Activated CD4-positive, alpha-beta T cell treated with anti-CD3 and anti-CD28 coated beads, Interleukin-2, amount 50 U/mL, for 24 hours (primary cell): ENCODE results near the gene NPAS3.

Experiments
- DNase-seq, 2 donors: peaks; one replicate each; pipeline ENCODE4 v3.0.0-alpha.2; 2020; ENCODE audit warnings: low read depth in 1 of 2, low spot score in 1 of 2

Gene NPAS3

DNA sequence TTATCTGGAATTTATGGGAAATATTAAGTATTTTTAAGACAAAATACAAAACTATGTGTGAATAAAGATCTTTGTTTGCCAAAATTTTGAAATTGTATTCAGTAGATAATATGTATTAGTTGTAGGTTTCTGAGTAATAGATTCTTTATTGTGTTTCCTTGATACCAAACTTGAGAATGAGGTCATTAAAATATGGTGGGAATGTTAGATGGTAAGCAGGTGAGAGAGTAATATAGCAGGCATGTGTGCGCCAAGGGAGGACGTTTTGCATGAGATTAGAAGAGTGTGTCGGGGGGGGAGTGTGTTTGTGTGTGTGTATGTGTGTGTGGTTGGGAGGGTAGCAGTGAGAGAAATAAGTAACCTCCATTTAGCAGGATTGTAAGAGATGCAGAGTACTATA lies 376.5 kb downstream of the NPAS3 start:
- DNase-seq = no peak

DNA sequence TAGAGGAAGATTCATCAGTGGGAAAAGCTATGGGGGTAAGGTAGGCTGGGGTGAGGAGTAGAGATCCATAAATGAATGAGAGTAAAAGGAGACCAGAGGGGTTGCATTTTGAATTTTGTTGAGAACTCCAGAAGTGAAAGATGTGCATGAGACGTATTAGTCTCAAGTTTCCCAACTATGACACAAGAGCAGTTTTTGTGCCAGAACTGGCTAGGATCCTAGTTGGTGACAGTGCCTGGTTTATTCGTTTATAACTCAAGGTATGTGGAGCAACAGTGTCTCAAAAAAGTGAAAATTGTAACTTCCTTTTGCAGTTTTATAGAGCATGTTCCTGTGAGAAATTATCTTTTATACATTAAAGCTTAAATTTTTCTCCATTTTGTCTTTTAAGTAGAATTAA lies 377.0 kb downstream of the NPAS3 start:
- no peak for DNase-seq

DNA sequence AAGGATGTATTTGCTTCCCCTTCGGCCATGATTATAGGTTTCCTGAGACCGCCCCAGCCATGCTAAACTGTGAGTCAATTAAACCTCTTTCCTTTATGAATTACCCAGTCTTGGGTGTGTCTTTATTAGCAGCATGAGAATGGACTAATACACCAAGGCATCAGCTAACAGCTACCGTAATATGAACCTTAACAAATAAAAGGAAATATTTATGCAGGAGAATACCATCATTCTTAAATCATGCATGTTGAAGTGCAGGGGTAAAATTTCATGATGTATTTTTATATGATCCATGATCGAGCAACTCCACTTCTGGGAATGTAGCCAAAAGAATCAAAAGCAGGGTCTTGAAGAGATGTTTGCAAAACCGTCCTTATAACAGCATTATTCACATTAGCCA lies 379.0 kb downstream of the NPAS3 start:
- DNase-seq = no peak

DNA sequence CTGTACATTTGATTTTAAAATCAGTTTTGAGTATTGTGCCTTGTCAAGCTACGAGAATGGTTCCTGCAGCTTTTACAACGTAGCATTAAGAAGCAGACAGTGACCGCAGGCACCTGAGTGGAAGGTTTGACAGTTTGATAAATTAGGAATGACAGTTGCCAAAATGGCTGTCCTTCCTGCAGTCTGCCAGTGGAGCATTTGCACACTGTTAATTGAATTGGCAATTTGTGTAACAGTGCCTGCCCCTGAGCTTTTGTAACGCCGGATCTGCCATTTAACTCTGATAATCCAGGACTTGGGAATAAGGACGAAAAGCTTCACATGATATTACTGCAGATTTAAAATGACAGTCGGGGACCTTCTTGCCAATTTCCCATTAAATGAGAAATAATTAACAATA lies 385.3 kb downstream of the NPAS3 start:
- no peak for DNase-seq

DNA sequence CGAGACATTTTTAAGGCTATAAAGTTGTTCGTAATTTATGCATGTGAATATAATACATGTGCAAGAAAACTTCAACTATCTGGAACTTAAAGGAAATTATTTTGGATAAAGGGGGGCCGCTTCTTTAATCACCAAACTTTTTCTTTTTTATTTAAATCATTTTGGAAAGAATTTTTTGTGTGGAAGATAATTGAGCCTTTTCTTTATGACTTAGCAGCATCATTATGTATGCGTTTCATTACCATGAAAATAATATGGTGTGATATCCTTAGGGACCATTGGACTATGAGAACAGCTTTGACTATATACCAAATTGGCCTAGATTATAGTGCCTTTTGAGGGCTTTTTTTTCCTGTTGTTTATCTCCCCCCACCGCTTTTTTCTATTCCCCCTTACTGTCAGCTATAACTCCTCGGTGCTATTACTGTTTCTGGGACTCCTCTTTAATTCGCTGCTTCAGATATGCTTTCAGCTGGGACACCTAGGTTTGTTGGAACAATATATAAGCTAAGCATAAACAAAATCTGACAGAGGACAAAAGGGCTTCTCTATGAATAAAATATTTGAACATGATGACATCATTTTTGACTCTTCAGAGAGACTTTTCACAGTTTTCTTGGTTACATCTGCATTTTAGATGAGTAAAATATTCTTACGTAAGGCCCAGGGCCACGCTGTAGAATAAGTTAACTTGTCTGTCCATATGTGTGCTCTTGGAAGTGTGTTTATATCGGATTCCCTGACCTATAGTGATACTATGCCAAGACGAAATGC lies 392.7 kb downstream of the NPAS3 start:
- DNase-seq = no peak

DNA sequence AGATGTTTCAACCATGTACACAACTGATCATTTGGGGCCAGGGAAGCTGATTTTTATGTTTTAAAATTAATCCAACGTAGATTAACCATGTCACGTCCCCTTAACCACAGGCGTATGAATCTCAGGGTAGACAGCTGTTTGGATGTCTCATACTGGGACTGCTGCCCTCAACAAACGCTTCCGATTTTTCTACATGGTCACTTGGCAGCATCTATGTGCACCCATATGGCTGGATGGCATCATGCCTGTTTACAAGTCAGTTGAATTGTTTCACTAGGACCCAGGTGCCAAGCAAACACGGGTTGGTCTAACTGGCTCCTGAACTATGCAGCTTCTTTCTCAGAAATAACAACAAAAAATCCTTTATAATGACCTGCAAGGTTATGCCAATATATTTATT lies 393.8 kb downstream of the NPAS3 start:
- no peak for DNase-seq

DNA sequence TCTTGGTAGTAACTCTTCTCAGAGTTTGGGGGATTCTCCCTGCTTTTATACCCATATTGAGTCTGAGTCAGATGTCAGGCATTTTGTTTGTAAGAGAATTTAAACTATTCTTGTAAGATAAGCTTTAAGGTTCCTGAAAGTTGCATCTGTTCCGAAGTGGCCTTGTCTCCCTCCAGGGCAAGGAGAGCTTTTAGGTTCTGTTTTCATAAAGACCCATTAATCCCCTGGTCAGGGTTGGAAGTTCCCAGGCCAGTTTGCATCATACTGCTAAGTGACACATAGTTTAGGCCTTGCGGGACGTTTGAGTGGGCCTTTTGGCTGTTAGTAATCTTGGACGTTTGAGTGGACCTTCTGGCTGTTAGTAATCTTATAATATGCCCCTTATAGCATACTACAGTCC lies 396.7 kb downstream of the NPAS3 start:
- DNase-seq = no peak

DNA sequence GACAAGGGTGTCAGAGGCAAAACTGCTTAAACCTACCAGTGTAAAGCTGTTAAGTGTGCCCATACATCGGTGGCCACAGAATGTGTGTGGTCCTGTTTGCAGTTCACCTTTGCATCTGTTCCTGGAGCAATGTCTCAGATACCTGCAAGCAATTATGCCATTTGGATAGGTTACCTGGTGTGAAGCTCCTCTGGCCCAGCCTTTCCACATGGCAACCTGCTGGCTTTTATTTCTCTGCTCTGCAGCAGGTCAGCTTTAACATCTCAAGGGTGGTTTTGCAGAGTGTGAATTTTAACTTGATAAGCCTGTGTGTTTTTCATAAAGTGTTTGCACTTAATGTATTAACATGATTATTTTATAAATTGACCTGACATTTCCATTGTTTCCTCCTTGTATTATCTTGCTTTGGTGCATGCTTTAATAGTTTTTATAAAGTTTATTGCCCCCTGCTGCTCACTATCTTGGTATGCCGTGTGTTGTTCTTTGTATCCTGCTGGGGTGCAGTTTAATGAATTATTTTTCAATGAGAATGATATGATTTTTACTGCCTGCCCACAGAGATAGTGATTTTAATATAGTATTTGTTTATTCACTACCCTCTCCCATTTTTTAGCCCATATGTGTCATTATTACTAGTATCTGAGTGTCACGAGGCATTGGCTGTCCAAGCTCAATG lies 403.8 kb downstream of the NPAS3 start:
- DNase-seq = no peak

DNA sequence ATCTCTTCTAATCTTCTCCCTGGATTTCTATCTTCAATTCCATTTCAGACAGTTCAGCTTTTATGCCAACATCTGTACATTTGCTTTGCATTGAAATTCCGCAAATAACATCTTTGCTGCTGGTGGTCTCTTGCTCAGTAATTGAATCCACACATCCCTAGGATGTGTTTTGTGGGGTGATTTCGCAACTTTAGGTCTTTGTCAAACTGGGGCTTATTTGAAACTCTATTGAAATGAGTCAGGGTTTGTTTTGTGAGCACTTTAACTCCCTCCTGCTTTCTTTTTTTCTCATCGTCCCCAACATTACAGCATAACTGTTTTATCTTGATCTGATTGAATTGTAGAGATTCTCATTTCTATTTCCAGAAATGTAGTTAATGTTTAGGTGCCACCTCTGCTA lies 404.3 kb downstream of the NPAS3 start:
- no peak for DNase-seq

DNA sequence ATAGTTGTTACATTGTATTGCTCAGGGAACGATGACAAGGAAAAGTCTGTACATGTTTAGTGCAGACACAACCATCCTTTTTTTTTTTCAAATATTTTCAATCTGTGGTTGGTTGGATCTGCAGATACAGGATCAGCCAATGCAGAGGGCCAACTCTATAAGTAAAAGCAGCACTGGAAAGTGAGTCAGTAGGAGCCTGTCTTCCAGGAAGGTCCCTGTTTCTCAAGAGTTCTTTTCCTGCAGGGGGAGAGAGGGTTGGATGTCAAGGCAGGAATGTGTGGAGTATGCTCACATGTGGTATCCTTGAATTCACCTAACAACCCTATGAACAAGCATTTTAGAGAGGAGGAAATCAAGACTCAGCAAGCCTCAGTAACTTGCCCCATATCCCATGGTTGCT lies 409.1 kb downstream of the NPAS3 start:
- DNase-seq = no peak

DNA sequence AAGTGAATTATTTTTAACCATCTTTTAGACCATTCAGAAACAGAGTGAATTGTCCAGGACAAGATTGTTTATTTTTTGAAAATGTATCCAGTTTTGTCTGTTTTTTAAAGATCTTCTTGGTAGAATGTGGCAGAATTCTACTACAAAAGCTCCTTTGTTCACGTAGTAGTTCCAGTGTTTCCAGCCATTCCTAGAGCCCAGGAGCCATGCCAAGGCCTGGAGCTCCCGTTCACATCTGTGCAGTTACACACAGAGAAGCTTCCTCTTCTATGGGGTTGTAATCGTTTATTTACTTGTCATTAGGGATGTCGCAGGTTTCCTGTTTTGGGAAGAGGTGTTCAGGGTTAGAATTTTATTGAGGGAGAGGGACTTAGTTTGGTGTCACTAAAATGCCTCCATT lies 409.8 kb downstream of the NPAS3 start:
- DNase-seq = no peak

DNA sequence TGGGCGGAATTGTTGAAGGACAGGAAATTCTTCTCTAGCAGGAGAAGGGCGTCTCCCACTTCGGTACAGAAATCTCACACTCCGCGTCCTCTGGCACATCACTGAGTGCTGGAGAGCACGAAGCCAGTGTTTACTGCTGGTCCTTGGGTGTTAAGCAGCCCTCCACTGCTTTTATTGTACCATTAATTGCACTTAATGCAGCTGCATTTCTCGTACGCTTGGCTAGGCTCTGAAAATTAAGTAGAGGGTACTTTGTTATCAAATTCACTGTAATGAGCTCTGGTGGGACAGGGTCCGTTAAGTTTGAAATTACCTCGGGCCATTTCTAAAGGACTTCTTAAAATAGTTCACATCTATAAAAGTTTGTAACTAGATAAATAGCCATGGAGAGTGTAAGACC lies 411.2 kb downstream of the NPAS3 start:
- no peak for DNase-seq

DNA sequence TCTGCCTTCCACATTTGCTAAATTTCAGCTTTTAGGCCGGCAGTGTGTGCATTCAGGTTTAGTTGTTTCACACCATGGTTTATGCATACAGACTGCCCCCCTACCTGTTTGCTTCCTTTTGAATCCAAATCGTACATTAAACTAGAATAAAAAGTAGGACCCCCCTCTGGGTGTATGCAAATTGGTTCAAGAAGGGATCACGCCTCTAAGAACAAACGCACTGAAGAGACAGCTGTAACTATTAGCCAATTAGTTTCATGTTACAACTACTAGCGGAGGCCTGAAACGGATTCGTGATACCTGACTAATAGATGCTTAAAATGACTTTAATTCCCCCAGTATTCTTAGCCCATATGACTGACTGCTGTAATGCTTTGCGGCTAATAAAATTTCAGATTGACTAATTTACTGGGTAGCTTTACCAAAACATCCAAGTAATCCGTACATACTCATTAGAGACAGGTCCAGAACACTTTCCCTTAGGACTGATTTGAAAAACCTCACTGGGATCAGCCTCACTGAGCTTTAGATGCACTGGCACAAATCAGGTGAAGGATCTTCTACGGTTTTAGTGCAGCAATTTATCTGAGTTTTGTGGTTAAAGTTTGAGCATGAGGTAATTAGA lies 411.8 kb downstream of the NPAS3 start:
- DNase-seq = no peak

DNA sequence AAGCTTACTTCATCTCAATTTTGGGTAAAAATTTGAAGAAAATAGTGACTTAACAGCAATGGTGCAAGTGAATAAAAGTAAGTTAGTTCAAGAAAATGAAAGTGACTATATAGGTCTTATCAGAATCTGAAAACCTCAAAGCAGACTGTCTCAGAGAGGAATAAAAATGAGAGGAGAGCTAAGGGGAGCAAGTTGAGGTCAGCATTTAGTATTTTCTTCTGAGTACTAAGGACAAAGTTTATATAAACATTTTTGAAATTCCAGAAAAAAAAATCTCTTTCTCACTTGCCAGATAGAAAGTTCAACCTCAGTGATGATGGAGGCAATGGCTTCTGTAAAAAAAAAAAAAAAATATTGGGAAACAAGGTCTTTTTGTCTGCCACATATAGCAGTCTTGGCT lies 414.1 kb downstream of the NPAS3 start:
- no peak for DNase-seq

DNA sequence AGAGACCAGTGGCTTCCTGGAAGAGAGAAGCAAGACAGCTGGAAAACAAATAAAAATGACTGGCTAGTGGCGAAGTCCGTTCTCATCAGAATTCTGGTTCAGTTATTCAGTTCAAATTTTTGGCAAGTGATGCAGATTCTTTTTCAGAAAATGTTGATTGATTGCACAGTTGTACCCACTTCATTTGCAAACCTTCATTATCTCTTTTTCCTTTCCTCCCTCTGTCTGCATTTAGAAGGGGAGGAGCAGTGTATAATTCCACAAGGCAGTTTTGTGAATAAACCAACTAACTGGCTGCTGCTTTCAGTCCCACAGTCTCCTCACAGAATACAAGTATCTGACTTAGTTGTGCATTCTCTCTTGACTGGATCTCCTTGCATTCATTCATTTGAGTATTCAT lies 417.5 kb downstream of the NPAS3 start:
- no peak for DNase-seq

DNA sequence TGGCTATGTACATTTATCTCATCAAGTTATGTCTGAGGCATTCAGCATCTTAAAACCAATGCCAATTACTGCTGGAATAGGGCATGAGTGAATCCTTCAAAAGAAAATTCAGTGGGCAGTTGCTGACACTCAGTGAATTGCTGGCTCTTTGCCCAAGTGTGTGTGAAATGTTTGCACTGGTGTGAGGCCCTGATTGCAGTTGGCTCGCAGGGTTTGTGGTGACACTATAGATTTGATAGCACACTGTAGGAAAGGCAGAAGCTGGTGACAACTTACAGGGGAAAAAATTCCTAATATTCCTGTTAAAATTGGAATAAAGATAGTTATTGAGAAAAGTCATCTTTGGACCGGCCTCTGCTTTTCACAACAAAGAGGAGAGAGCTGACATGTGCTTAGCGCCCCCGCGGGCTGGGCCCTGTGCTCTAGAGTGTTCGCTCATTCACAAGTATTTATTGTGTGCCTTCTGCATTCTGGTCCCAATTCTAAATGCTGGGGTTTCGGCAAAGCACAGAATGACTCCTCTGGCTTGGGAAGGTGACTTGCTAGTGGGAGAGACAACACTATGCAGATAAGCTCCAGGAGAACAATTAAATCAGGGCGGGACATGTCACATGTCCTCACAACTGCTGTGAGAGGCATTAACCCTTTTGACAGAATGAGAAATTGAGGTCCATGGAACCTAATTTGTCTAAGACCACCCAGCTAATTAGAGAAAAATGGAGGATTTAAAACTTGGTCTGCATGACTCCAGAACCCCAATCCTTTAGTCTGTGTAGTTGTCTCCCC lies 418.7 kb downstream of the NPAS3 start:
- DNase-seq = no peak

DNA sequence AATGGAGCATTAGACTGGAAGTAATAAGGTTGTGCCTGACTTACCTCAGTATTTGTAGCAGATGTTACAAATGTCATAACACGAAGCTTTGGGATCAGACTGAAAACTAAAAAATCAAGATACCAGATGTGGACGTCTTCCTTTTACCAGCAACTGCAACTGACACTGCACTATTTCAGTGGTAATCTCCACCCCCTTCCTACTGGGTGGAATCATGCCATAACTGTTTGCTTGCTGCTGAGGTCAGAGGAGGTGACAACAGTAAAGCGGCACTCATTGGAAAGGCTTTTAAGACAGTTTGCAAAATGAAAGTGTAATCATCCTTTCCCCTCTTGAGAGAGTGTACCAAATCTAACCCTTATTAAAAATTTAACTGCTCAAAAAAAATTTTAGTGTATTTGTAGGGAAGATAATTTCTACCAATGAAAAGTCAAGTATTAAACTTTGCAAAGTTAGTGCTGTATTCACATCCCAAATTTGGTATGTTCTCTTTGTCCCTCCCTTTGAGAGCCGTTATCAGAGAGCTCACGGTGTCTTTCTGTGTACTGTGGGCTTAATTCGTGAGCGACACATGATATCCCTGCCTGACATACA lies 420.7 kb downstream of the NPAS3 start:
- no peak for DNase-seq

DNA sequence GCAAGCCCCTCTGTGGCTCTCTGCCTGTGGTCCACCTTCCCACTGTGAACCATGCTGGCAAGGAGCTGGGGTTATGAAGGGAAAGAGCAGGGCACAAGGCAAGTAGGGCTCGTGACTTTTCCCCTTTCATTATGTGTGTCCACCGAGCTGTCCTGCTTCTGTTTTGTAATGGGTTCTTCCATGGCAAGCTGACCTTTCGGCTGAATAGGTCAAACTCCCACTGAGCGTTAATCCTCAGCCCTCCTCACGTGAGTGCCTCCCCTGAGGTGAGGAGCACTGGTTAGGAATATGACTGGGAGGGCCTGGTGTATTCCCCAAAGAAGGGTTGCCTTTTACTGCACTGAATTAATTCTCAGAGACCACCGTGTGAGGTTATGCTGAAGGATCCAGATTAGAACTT lies 424.3 kb downstream of the NPAS3 start:
- DNase-seq = no peak

DNA sequence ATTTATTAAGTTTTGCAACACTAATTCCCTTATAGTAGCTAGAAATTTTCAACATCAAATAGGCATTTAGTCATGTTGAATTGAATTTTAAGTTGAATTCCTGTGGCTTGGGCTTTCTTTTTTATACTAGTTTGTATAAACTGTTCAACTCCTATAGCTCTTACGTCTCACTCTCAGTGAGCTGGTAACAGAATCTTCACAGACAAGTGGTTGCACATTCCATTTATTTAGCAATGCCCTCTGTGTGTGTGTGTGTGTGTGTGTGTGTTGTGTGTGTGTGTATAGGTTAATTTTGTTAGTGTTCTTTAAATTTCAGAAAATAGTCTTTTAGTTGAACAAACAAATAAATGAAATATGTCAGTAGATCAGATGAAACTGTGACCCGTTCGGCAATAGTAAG lies 425.0 kb downstream of the NPAS3 start:
- no peak for DNase-seq

DNA sequence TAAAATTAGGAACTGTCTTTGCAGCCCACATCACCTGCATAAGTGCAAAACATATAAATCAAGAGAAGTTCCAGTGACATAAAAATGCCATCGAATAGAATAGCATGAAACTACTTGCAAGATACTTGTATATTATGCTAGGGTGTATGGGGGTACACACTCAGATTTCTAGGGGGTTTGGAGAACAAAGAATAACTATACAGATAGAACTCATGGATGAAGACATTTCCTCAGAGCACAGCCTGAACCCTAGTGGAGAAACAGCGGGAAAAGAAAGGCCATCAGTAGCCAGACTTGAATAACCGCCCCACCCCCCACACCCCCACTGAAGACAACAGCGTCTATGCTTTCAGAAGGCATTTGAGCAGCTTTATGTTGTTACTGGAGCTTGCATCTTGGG lies 425.8 kb downstream of the NPAS3 start:
- no peak for DNase-seq

DNA sequence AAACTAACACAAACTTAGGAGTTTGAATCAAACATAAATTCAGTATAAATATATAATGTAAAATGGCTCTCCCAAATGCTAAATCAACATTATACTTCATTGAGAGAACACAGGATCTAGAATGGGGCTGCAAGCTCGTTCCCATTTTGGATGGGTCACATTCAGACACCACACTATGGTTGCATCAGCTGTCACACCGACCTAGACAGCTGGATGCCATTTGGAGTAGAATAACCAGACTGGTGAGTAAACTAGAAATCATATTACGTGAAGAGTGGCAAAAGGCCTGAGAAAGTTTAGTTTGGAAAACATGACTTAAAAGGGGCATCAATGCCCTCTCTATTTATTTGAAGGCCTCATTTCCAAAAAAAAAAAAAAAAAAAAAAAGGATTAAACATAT lies 430.4 kb downstream of the NPAS3 start:
- DNase-seq = no peak
